H9 (cell line): ENCODE measurements around the gene IFNW1. TPM values are rescaled to one million over a fixed set of nuclear protein-coding genes. Genes with fewer than 3 reads are reported as not detected.

Source experiments
- DNase-seq: peaks from one replicate; pipeline ENCODE4 v3.0.0-alpha.2; 2017
- H2AFZ ChIP-seq: one replicate; pipeline ENCODE4 v1.6.1; 2013; ENCODE audit warnings: mild to moderate bottlenecking, low read length, control low read depth, moderate library complexity
- H2AK5ac ChIP-seq: 2 replicates; pipeline ENCODE4 v1.6.1; 2013; ENCODE audit warnings: low read length, control low read depth, mixed read lengths; ENCODE audit not compliant: insufficient read length
- H2BK120ac ChIP-seq: one replicate; pipeline ENCODE4 v1.6.1; 2013; ENCODE audit warnings: low read depth, mild to moderate bottlenecking, low read length, control low read depth, inconsistent platforms; ENCODE audit not compliant: poor library complexity, severe bottlenecking
- H2BK12ac ChIP-seq: 2 replicates; pipeline ENCODE4 v1.6.1; 2013; ENCODE audit warnings: low read length, control low read depth, mixed read lengths, low read depth; ENCODE audit not compliant: insufficient read length
- H2BK15ac ChIP-seq: 2 replicates; pipeline ENCODE4 v1.6.1; 2013; ENCODE audit warnings: low read depth, low read length, control low read depth
- H2BK20ac ChIP-seq: one replicate; pipeline ENCODE4 v1.6.1; 2013; ENCODE audit warnings: low read depth, mild to moderate bottlenecking, low read length, control low read depth, inconsistent platforms; ENCODE audit not compliant: poor library complexity, severe bottlenecking
- H2BK5ac ChIP-seq: 2 replicates; pipeline ENCODE4 v1.6.1; 2013; ENCODE audit warnings: low read length, control low read depth, mixed read lengths; ENCODE audit not compliant: insufficient read length
- H3K14ac ChIP-seq: 2 replicates; pipeline ENCODE4 v1.6.1; 2013; ENCODE audit warnings: low read length, control low read depth; ENCODE audit not compliant: insufficient read depth
- H3K18ac ChIP-seq: 2 replicates; pipeline ENCODE4 v1.6.1; 2013; ENCODE audit warnings: low read depth, mild to moderate bottlenecking, mixed read lengths, low read length, control low read depth; ENCODE audit not compliant: insufficient read length
- H3K23ac ChIP-seq: 2 replicates; pipeline ENCODE4 v1.6.1; 2013; ENCODE audit warnings: low read length, control low read depth, mixed read lengths, low read depth; ENCODE audit not compliant: insufficient read length
- H3K23me2 ChIP-seq: 2 replicates; pipeline ENCODE4 v1.6.1; 2013; ENCODE audit warnings: low read depth, mild to moderate bottlenecking, mixed read lengths, low read length, control low read depth; ENCODE audit not compliant: insufficient read length, poor library complexity, severe bottlenecking
- H3K27ac ChIP-seq: 2 replicates; pipeline ENCODE4 v1.5.1; 2013; ENCODE audit warnings: low read length, control low read depth, mixed read lengths, low read depth; ENCODE audit not compliant: insufficient read length
- H3K27me3 ChIP-seq: 2 replicates; pipeline ENCODE4 v1.6.1; 2013; ENCODE audit warnings: low read length, control low read depth, inconsistent platforms; ENCODE audit not compliant: insufficient read depth
- H3K4ac ChIP-seq: 2 replicates; pipeline ENCODE4 v1.6.1; 2013; ENCODE audit warnings: low read depth, mild to moderate bottlenecking, control low read depth, inconsistent platforms, low read length, moderate library complexity
- H3K4me1 ChIP-seq: 2 replicates; pipeline ENCODE4 v1.6.1; 2013; ENCODE audit warnings: low read length, control low read depth, inconsistent platforms; ENCODE audit not compliant: insufficient read depth
- H3K4me2 ChIP-seq: 2 replicates; pipeline ENCODE4 v1.6.1; 2013; ENCODE audit warnings: low read length, control low read depth, mixed read lengths; ENCODE audit not compliant: insufficient read length, insufficient read depth
- H3K56ac ChIP-seq: 2 replicates; pipeline ENCODE4 v1.6.1; 2013; ENCODE audit warnings: low read depth, mild to moderate bottlenecking, mixed read lengths, low read length, control low read depth; ENCODE audit not compliant: insufficient read length
- H3K79me1 ChIP-seq: 2 replicates; pipeline ENCODE4 v1.6.1; 2013; ENCODE audit warnings: low read depth, mild to moderate bottlenecking, moderate library complexity, low read length, control low read depth, inconsistent platforms; ENCODE audit not compliant: insufficient read depth, poor library complexity, severe bottlenecking
- H3K79me2 ChIP-seq: 2 replicates; pipeline ENCODE4 v1.6.1; 2013; ENCODE audit warnings: low read length, control low read depth, inconsistent platforms; ENCODE audit not compliant: insufficient read depth
- H3K9ac ChIP-seq: 2 replicates; pipeline ENCODE4 v1.6.1; 2013; ENCODE audit warnings: low read length, control low read depth, mixed read lengths; ENCODE audit not compliant: insufficient read length; ENCODE audit errors: extremely low read depth
- H3K9me3 ChIP-seq: one replicate; pipeline ENCODE4 v1.6.1; 2013; ENCODE audit warnings: low read depth, low read length, inconsistent platforms; ENCODE audit not compliant: control insufficient read depth
- H3T11ph ChIP-seq: one replicate; pipeline ENCODE4 v1.6.1; 2013; ENCODE audit warnings: mild to moderate bottlenecking, low read length, control low read depth, inconsistent platforms
- H4K20me1 ChIP-seq: one replicate; pipeline ENCODE4 v1.6.1; 2013; ENCODE audit not compliant: control insufficient read depth, insufficient read length, insufficient read depth
- H4K5ac ChIP-seq: 2 replicates; pipeline ENCODE4 v1.6.1; 2013; ENCODE audit warnings: low read depth, mild to moderate bottlenecking, mixed read lengths, low read length, control low read depth; ENCODE audit not compliant: insufficient read length
- H4K8ac ChIP-seq: replicated peaks from 2 replicates; pipeline ENCODE4 v1.6.1; 2013; ENCODE audit warnings: low read length, control low read depth, mixed read lengths, low read depth; ENCODE audit not compliant: insufficient read length
- H4K91ac ChIP-seq: 2 replicates; pipeline ENCODE4 v1.6.1; 2013; ENCODE audit warnings: low read depth, mild to moderate bottlenecking, moderate library complexity, mixed read lengths, low read length, control low read depth; ENCODE audit not compliant: insufficient read length
- H3K27ac Mint-ChIP-seq, 3 experiments: 2 replicates in 2 of 3; 3 replicates in 1 of 3; pipeline ENCODE4 v1.8.0; 2020 to 2021; ENCODE audit warnings: mixed read lengths in 3 of 3, mild to moderate bottlenecking in 1 of 3, moderate library complexity in 1 of 3
- H3K27me3 Mint-ChIP-seq: 2 replicates; pipeline ENCODE4 v1.8.0; 2021; ENCODE audit warnings: low read depth, mild to moderate bottlenecking, moderate library complexity, mixed read lengths
- H3K36me3 Mint-ChIP-seq, 3 experiments: 2 replicates in 2 of 3; 3 replicates in 1 of 3; pipeline ENCODE4 v1.8.0; 2020 to 2021; ENCODE audit warnings: low read depth in 3 of 3, mixed read lengths in 3 of 3; ENCODE audit not compliant: insufficient read depth in 1 of 3
- H3K4me1 Mint-ChIP-seq, 2 experiments: 2 replicates each; pipeline ENCODE4 v1.8.0; 2020; ENCODE audit warnings: mixed read lengths in 2 of 2
- H3K4me3 Mint-ChIP-seq, 2 experiments: 2 replicates in 1 of 2; 3 replicates in 1 of 2; pipeline ENCODE4 v1.8.0; 2020 to 2021; ENCODE audit warnings: mild to moderate bottlenecking in 2 of 2, mixed read lengths in 2 of 2, moderate library complexity in 1 of 2
- H3K9me3 Mint-ChIP-seq, 2 experiments: 2 replicates in 1 of 2; 3 replicates in 1 of 2; pipeline ENCODE4 v1.8.0; 2020; ENCODE audit warnings: mild to moderate bottlenecking in 2 of 2, mixed read lengths in 2 of 2, moderate library complexity in 1 of 2
- CTCF ChIP-seq: fragments of 200-600 bp; sonication (generic); conservative IDR thresholded peaks from 3 replicates; pipeline ENCODE4 v1.8.0; 2021; ENCODE audit warnings: antibody characterized with exemption, mild to moderate bottlenecking
- WGBS: extraction: QIAGEN DNeasy Blood & Tissue Kit; methylation state at CpG from one replicate; pipeline ENCODE4 v1.1.7; 2013; ENCODE audit warnings: missing lambda C conversion rate, low lambda C conversion rate, mixed read lengths; ENCODE audit not compliant: insufficient read length; ENCODE audit errors: extremely low coverage; 5-methylcytosine and 5-hydroxymethylcytosine counted together
- total RNA-seq: library from RNA; stranded (reverse); gene quantifications from 2 replicates; pipeline ENCODE4 v1.2.1, GENCODE V29; 2021

The IFNW1 gene
- total RNA-seq, 1 experiment from 2014 or later, result not detected

DNA sequence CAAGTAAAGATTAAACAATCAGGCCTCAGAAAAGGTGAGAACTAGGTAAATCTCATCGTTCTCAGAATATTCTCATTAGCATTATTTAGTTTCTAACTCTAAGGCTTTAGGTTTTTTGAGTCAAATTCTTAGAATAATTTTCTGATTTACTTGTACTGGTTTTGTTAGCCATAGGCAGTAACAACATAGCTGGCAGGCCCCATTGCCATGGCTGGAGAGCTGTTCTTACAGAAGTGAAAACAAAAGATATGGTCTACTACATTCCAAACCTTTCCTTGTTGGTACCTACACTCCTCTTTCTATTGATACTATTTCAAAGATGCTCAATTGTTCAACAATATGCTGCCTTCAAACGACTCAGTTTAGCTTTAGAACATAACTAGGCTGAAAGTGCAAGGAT, 27.3 kb downstream of the IFNW1 start:
- Mint-ChIP-seq H3K36me3 (no peaks in the 10 kb centered on the region), H3K4me1 (no peaks in the 10 kb centered on the region), H3K4me3 (no peak overlapping the region), H3K27me3 (no peaks in the 10 kb centered on the region), H3K9me3 (no peaks in the 10 kb centered on the region), H3K27ac (no peak overlapping the region)
- Histone ChIP-seq H3K56ac (no peak overlapping the region), H4K91ac (no peak overlapping the region), H2AFZ (no peak overlapping the region), H2BK12ac (no peak overlapping the region), H3K14ac (no peak overlapping the region), H3K4me1 (no peaks in the 10 kb centered on the region), H3K9ac (no peak overlapping the region), H3K4me2 (no peak overlapping the region), H3K4ac (no peak overlapping the region), H2AK5ac (no peak overlapping the region), H2BK5ac (no peak overlapping the region), H3K79me2 (no peaks in the 10 kb centered on the region), H3K27me3 (no peaks in the 10 kb centered on the region), H3K79me1 (no peaks in the 10 kb centered on the region), H4K20me1 (no peaks in the 10 kb centered on the region), H3K23me2 (no peaks in the 10 kb centered on the region), H3K23ac (no peak overlapping the region), H2BK120ac (no peak overlapping the region), H4K8ac (no peak overlapping the region), H2BK15ac (no peak overlapping the region), H3K27ac (no peak overlapping the region), H3K18ac (no peak overlapping the region), H4K5ac (no peak overlapping the region), H2BK20ac (no peak overlapping the region), H3T11ph (no peak overlapping the region), H3K9me3 (no peaks in the 10 kb centered on the region)
- TF ChIP-seq CTCF, result no peak
- no CpG with 5 or more reads among the region's 2 CpGs for WGBS
- no peak for DNase-seq
